ENCODE measurements around the gene E2F2.
"Not testable (repeated sequence)": the region's sequence is repeated elsewhere in the genome, so short reads cannot be mapped to it uniquely, and the experiment has no call there.

Gene E2F2

DNA sequence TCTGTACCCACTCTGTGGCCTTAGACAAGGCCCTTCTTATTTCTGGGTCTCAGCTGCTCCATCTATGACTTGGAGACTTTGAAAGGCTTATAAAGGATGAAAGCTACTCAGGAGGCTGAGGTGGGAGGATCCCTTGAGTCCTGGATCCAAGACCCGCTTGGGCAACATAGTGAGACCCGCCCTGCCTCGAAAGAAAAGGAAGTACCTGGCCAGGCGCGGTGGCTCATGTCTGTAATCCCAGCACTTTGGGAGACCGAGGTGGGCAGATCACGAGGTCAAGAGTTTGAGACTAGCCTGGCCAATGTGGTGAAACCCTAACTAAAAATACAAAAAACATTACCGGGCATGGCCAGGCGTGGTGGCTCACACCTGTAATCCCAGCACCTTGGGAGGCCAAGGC, 14.8 kb upstream of the E2F2 start:
- no peak for DNase-seq

DNA sequence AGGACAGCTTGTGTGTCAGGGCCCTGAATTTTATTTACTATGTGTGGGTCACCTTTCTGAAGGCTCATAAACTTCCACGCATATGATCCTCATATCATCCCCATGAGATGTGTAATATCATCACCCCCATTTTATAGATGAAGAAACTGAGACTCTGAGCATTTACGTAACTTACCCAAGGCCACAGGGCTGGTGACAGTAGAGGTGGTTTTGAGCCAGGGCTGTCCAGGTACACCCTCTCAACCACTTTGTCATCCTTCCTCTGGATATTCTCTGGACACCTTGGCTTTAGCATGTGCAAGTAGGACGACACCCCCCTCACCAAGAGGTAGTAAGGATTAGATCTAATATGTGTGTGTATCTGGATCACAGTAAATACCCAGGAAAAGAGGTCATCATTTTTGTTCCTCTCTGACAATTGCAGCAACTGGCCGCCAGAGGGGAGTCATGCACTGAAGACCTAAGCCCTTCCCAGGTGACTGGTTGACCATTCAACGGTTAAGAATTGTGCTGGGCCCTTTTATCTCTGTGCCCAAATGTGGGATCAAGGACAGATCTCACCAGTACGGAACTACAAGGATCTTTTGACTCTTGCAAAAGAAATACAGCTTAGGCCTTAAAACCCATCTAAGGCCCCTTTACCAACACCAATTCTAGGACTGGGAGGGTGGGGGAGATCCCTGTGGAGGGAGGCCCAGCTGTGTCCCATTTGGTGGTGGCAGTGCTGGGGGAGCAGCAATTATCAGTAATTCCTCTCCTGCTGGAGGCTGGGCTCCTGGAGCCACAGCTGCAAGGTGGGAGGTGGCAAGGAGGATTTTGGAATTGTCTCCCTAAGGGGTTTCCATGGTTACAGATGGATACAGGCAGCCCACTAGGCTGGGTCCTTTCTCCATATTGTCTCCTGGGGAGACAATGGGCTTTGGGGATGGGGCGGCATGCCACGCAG, 13.7 kb upstream of the E2F2 start:
- DNase-seq, result peak; percentile 78

DNA sequence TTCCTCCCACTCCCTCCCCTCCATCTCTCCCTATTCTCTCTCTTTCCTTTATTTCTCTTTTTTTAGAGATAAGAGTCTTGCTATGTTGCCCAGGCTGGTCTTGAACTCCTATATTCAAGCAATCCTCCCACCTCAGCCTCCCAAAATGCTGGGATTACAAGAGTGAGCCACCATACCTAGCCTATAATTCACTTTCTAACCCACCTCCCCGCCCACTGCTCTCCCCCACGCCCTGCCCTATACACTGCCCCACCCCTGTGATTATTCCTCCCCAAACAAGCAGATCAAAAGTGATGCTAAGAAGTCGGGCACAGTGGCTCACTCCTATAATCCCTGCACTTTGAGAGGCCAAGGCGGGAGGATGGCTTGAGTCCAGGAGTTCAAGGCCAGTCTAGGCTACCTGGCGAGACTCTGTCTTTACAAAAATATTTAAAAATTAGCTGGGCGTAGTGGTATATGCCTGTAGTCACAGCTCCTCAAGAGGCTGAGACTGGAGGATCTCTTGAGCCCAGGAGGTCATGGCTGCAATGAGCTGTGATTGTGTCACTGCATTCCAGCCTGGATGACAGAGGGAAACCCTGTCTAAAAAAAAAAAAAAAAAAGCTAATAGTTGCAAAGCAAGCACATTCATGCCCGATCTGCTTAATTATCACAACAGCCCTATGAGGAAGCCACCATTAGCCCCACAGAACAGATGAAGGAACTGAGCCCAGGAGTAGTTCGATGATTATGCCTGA, 12.8 kb upstream of the E2F2 start:
- no peak for DNase-seq

DNA sequence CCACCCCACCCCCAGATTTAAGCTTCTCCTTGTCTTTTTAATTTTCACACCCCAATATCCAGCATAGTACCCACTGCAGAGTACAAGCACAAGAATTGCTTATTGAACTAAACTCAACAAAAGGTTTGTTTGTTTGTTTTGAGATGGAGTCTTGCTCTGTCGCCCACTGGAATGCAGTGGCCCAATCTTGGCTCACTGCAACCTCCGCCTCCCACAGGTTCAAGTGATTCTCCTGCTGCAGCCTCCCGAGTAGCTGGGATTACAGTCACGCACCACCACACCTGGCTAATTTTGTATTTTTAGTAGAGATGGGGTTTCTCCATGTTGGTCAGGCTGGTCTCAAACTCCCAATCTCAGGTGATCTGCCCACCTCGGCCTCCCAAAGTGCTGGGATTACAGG, 11.9 kb upstream of the E2F2 start:
- DNase-seq, result not testable (repeated sequence)

DNA sequence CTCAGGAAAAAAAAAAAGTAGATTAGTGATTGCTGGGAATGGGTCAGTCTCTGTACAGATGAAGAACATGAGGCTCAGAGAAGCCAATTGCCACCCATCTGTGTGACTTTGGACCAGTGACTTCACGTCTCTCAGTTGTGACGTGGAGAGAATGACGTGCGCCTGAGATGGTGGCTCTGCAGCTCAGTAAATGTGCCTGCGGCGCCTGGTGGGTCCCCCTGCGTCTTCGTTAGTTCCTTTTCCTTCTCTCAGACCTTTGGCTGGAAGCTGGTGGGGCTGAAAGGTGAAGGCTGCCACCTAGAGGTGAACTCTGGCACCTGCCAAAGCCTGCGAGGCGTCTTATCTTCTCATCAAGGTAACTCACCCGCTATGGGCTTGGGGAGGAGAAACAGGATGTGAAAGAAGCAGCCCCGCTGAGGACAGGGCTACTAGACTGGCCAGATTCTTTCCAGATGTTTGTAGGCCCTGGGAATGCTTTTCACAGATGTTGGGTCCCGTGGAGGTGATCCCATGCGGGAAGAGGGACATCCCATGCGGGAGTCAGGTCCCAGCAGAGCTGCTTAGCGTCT, 8.7 kb upstream of the E2F2 start:
- DNase-seq, result peak; percentile 94

DNA sequence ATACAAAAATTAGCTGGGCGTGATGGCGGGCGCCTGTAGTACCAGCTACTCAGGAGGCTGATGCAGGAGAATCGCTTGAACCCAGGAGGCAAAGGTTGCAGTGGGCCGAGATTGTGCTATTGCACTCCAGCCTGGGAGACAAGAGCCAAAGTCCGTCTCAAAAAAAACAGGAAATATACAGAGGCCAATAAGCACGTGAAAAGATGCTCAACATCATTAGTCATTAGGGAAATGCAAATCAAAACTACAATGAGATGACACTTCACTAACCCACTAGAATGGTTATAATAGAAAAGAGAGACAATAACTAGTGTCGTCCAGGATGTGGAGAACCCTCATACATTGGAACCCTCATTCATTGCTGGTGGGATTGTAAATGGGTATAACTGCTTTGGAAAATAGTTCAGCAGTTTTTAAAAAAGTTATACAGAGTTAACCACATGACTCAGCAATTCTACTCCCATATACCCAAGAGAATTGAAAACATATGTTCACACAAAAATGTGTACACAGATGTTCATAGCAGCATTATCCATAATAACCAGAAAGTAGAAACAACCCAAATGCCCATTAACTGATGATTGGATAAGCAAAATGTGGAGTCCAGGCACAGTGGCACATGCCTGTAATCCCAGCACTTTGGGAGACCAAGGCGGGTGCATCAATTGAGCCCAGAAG, 6.4 kb upstream of the E2F2 start:
- no peak for DNase-seq

DNA sequence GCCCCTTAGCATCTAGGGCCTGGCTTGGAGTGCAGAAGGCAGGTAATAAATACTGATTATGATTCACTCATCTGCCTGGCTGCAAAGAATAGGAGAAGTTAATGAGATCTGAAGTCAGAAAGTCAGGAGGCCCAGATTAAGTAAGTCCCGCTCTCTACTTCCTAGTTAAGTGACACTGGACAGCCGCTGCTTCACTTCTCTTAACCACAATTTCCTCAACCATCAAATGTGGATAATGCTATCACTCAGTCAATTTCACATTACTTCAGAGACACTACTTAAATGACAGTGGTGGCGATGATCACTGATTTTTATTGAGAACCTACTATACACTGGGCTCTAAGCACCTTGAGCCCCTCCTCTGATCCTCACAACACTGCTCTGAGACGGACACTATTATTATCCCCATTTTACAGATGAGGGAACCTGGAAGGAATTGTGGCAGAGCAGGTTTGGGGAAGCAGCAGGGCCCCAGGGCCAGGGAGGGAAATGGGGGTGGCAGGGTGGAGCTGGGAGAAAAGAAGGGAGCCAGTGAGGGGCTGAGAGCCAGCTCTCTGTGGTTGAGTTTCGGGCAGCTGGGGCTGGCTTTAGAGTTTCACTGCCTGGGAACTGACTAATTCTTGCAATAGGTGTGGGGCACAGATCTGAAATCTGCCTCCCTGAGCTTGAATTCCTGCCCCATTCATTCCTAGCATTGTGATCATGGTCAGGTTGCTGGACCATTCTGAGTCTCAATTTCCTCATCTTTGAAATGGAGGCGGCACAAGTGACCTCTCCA, 2.4 kb upstream of the E2F2 start:
- DNase-seq, result no peak

DNA sequence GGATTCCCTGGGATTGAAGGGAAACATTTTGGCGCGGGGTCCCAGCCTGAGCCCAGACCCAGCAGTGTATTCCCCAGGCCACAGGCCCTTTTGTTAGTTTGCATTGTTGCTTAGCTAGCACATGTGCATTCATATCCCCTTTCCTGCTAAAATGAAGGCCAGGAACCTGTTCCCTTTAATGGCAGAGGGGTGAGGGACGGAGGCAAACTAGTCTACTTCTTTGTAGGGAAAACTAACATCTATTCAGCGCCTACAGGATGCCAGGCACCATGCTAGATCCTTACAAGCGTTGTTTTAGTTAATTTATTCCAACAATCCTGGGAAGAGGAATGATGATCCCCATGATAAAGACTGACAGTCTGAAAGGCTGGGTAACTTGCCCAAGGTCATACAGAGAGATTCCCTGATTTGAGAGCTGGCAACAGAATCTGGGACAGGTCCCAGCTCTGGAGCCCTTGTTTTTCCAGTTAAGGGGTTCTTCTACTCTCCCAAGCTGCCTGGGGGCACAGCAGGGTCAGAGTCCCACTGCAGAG, 595 bp upstream of the E2F2 start:
- no peak for DNase-seq

DNA sequence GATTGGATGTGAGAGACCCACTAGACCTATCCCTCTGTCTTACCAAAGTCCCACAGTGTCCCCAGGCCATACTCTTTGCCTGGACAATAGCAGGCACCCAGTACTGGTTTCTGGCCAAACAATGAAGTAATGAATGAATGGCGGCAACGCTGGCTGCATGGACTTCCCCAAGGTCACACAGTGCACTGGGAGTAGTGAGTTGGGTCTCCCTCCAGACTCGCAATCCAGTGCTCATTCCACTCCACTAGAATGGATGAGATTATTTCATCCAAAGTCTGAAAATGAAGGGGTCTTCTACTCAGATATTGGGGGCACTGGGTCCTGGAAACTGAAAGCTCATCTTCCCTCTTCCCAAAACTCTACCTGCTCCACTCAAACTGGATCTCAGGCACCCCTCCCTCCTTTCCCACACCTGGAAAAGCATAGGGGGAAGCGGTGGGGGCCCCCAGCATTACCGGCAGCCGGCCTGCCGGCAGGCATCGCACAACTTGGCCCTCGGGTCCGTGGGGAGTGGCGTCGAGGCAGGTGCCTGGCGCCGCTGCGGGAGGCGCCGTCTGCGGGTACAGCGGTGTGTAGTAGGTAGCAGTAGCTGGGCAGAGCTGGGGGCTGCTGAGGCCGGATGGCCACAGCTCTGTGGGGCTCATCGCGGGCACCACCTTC, 816 bp downstream of the E2F2 start:
- DNase-seq, result no peak

DNA sequence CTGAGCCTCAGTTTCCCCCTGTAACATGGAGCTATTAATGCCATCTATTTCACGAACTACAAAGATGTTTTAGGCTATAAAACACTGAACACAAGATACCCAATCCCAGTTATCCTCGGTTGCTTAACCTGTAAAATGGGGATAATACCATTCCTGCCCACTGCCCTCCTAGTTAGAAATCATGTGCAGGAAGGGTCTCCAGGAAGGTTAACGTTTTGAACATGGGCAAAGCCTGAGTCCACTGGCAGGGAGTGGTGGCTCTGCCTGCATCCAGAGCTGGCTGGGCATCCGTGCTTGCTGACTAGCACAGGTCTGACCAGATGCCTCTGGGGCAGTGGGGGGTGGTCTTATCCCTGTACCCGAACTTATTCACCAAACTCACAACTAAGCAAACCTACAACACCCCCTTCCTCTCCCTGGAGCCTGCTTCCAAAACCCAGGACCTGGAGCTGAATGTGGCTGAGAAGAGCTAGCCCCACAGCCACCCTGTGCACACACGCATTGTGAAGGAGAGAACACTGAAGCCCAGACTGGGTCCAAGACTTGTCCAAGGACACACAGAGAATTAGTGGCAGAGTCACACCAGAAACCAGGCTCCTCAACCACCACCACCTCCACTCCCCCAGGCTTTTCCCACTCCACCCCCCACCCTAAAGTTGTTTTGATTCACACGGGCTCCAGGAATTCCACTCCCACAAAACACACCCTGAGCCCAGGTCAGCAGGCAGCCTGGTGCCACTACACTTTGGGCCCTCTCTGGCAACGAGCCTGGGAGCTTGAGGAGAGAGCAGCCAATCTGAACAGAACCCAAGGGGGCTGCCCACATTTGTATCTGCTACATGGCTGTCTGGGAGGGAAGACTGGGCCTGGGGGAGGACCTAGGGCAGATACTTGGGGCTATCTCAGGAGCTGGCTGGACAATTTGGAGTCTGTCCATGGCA, 1.6 kb downstream of the E2F2 start:
- DNase-seq, result peak; percentile 68

DNA sequence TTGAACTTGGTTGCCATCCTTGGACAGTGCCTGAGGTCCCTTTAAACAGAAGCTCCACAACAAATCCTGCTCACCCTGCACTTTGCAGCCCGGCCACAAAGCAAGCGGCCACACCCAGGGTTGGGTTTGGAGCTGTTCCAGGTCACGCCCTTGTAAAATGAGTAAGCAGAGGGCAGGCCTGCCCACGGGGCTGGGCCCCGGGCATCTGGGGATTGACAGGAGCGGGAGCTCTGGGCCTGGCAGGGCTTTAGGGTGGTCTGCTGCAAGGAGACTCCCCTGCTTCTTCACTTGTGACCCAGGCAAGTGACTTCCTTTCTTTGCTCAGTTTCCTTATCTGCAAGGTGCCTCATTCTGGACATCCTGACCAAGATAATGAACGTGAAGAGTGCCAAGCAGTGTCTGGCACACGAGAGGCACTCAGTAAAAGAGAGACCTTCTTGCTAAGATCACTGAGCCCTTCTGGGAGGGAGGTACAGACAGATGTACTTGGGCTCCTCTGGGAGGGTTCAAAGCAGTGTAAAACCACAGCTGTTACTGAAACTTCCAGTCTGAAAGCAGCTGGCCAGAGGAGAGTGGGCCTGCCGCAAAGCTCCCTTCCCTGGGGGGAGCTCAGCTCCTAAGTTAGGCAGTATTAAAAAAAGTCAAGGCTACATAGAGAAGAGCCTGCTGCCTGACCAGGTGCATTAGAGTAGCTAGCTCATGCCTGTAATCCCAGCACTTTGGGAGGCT, 2.6 kb downstream of the E2F2 start:
- peak; percentile 98 for DNase-seq

DNA sequence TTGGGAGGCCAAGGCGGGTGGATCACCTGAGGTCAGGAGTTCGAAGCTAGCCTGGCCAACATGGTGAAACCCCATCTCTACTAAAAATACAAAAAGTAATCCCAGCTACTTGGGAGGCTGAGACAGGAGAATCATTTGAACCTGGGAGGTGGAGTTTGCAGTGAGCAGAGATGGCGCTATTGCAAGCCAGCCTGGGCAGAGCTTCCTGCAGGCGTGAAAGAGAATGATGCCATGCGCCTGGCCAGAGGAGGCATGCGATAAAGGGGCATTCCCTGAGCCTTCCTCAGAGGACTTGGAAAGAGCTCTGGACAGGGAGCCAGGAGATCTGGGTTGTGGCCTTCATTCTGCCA, 3.2 kb downstream of the E2F2 start:
- DNase-seq, result no peak

DNA sequence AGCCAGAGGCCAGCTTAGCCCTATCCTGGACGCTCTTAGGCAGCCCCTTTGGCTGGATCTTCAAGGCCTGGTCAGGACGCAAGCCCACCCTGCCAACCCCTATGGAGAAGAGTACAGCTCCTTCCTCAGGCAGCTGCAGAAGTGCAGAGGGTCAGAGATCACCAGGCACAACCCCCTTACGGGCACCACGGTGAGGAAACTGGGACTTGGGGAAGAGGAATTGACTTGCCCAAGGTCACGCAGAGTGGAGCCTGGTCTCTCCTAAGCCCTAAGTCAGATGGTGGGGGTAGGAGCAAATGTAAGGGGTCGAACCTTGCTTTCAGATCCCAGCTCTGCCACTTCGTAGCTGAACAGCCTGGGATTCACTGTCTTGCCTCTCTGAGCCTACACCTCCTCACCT, 3.7 kb downstream of the E2F2 start:
- no peak for DNase-seq

DNA sequence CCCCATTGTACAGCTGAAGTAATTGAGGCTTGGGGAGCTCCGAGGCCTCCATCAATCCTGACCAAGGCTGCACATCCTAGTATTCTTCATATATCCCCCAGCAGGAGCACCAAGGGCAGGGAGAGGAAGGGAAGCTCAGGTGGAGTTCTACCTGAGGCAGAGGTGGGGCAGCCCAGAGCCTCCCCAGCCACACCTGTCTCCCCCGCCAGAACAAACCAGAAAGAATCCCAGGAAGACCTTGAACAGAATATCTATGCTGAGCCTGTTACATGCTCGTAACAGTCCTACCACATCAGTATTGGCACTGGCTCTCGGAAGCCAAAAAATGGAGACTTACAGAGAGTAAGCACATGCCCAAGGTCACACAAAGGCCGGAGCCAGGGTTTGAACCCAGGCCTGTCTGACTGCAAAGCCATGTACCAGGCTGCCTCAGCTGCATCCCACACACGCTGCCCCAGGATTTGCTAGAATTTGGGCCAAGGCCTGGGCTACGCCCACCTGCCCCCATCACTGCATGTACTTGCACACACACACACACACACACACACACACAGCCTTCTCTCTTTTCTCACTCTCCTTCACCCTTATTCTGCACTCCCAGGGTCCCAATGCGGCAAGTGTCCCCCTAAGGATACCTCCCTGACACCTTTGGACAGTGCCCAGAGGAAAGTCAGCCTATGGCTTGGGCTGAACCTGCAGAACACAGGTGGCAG, 4.5 kb downstream of the E2F2 start:
- no peak for DNase-seq

DNA sequence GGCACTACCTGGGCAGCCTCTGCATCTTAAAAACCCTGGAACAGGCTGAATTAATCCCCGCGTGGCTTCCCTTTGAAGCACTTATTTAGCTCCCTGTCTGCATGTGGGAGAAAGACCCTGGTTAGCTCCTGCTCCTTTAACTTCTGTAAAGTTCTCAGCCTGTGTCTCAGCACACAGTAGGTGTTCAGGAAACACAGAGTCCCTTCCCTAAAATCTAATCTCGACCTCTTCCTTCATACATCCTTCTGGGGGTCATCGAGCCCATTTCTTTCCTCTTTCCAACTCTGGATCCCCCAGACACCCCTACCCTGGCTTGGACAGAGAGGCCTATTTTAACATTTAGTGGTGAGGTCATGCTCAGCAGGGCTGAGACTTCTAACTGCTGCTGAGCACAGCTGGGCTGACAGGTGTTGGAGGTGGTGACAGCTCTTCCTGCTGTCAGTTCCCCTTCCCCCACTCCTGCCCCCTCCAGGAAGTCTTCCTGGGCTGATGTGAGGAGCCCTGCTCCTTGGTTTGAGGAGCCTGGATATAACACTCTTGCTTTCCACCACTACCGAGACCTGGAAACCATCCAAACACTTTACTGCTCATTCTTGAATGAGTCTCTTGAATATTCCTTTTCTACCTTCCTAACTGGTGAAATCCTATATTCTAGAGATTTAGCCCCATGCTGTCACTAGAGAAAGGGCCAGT, 5.3 kb downstream of the E2F2 start:
- peak; percentile 17 for DNase-seq

DNA sequence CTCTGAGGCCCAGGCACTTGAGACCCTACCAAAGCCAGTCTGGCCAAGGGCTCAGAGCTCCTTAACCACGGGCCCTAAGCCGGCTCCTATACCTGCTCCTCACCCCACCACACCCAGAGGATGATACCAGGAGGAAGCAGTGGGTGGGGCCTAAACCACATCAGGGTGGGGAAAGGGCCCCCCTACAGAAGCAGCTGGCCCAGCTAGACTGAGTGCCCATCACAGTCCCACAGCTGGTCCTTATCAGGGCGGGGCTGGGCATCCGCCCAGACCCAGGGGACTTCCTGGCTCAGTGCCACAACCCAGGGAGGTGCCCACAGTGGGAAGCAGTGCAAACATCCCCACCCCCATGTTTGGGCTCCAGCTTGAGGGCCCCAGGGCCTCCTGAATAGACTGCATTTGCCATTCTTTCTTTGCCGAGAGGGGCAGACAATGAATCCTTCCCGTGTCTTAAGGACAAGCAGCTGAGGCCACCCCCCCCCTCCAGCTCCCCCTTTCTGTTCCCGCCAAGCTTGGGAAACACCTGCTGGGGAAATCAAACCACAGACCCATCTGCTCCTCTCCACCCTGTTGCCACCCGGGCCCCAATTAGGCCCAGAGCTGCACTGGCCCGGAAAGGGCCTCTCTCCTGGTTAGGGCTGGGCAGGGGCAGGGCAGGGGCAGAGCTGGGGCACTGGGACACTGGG, 6.2 kb downstream of the E2F2 start:
- DNase-seq, result peak; percentile 95

DNA sequence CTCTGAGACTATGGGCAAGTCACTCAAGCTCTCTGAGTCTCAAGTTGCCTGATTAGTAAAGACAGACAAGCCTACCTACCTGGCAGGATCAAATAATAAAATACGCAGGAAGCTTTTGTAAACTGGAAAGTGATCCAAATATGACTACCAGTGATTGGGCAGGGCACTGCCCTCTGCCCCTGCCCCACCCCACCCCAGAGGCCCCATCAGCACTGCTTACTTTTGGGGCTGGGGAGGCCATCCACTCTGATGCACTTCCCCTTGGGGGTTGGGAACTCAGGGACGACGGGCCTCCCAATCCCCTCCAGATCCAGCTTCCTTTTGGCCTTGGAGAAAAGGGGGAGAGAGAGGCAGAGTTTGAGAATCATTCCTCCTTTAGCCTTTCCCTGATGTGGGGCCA, 6.9 kb downstream of the E2F2 start:
- no peak for DNase-seq

Measured in hematopoietic multipotent progenitor cell treated with erythropoietin and hydrocortisone succinate and interleukin-3 and kit ligand, for 8 days (in vitro differentiated cells).